ENCODE results near the gene CDS2.

CDS2 gene

DNA sequence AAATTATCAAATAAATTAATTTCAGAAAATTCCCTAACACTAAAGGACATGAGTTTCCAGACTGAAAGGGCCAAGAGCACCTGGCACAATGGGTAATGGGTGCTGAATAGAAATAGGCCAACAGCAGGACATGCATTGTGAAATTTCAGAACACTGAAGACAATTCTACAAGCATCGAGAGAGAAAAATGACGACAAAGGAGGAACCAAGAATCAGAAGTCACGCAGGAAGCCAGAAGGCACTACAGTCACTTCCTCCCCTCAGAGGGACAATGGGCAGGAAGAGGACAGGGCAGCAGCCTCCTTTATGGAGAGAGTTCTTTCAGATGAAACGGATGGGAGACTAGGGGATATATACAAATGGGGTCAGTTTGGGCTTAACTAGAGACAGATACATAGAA lies 36.6 kb upstream of the CDS2 start:
- Histone ChIP-seq H3K27ac (ENCODE audit: low read depth, low read length, poor library complexity, severe bottlenecking) (peak overlapping the region; percentile 3), H3K4me3 (ENCODE audit: low read depth, low read length, poor library complexity, severe bottlenecking) (no peak overlapping the region), H3K9me3 (ENCODE audit: low read length) (no peaks in the 10 kb centered on the region), H3K27me3 (ENCODE audit: insufficient read depth, low read length) (no peaks in the 10 kb centered on the region), H3K4me1 (ENCODE audit: insufficient read depth, low read length, severe bottlenecking) (peaks cover 20% of the 10 kb centered on the region), H3F3A (ENCODE audit: insufficient read depth, low read length) (no peaks in the 10 kb centered on the region), H3K9me2 (ENCODE audit: low read depth, low read length) (no peaks in the 10 kb centered on the region), H3K4me2 (ENCODE audit: low read length) (no peak overlapping the region), H3K79me2 (ENCODE audit: insufficient read depth, low read length) (no peaks in the 10 kb centered on the region), H3K36me3 (ENCODE audit: insufficient read depth, low read length) (no peaks in the 10 kb centered on the region), H3K9ac (ENCODE audit: low read length) (no peak overlapping the region), H4K20me1 (ENCODE audit: insufficient read depth, low read length) (no peaks in the 10 kb centered on the region), H2AFZ (ENCODE audit: low read length) (no peak overlapping the region)
- no peak for TF ChIP-seq EZH2 (IDR thresholded peaks at IDR 0.05; ENCODE audit: borderline replicate concordance, low read length)
- TF ChIP-seq, protein P1, sequence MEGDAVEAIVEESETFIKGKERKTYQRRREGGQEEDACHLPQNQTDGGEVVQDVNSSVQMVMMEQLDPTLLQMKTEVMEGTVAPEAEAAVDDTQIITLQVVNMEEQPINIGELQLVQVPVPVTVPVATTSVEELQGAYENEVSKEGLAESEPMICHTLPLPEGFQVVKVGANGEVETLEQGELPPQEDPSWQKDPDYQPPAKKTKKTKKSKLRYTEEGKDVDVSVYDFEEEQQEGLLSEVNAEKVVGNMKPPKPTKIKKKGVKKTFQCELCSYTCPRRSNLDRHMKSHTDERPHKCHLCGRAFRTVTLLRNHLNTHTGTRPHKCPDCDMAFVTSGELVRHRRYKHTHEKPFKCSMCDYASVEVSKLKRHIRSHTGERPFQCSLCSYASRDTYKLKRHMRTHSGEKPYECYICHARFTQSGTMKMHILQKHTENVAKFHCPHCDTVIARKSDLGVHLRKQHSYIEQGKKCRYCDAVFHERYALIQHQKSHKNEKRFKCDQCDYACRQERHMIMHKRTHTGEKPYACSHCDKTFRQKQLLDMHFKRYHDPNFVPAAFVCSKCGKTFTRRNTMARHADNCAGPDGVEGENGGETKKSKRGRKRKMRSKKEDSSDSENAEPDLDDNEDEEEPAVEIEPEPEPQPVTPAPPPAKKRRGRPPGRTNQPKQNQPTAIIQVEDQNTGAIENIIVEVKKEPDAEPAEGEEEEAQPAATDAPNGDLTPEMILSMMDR (IDR thresholded peaks at IDR 0.05; ENCODE audit: low read length): no peak

DNA sequence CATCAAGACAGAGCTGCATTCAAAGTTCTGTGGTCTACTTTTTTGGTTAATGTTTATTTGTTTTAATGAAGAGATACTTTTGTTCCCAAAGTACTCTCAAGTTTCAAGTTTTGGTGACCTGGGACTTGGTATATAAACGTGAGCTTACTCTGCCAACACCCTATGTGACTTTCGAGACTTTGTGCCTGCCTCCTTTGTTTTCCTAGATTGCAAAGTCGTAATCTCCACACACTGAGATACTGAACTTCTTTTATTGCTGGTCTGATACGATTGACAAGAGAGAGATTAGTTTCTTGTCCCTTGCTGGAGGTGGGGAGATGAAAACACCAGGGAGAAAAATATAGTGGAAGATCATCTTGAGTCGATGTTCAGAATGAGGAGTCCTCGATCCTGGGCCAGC lies 34.9 kb upstream of the CDS2 start:
- H3K4me3 ChIP-seq (ENCODE audit: low read depth, low read length, poor library complexity, severe bottlenecking): no peak overlapping the region
- peaks cover 11% of the 10 kb centered on the region; the same call in 1 of the 2 replicates for H3K36me3 ChIP-seq (ENCODE audit: insufficient read depth, low read length)
- TF ChIP-seq, protein P1 (IDR thresholded peaks at IDR 0.05; ENCODE audit: low read length): no peak
- no peak for TF ChIP-seq EZH2 (IDR thresholded peaks at IDR 0.05; ENCODE audit: borderline replicate concordance, low read length)
- H3K4me2 ChIP-seq (ENCODE audit: low read length): no peak overlapping the region
- H3K27ac ChIP-seq (ENCODE audit: low read depth, low read length, poor library complexity, severe bottlenecking): no peak overlapping the region
- no peak overlapping the region for H3K9ac ChIP-seq (ENCODE audit: low read length)
- H2AFZ ChIP-seq (ENCODE audit: low read length): no peak overlapping the region
- no peaks in the 10 kb centered on the region for H3K79me2 ChIP-seq (ENCODE audit: insufficient read depth, low read length)
- no peaks in the 10 kb centered on the region for H3K27me3 ChIP-seq (ENCODE audit: insufficient read depth, low read length)
- H3K9me3 ChIP-seq (ENCODE audit: low read length): no peaks in the 10 kb centered on the region
- H3K4me1 ChIP-seq (ENCODE audit: insufficient read depth, low read length, severe bottlenecking): peaks cover 13% of the 10 kb centered on the region
- no peaks in the 10 kb centered on the region for H3F3A ChIP-seq (ENCODE audit: insufficient read depth, low read length)
- no peaks in the 10 kb centered on the region for H4K20me1 ChIP-seq (ENCODE audit: insufficient read depth, low read length)
- H3K9me2 ChIP-seq (ENCODE audit: low read depth, low read length): no peaks in the 10 kb centered on the region

DNA sequence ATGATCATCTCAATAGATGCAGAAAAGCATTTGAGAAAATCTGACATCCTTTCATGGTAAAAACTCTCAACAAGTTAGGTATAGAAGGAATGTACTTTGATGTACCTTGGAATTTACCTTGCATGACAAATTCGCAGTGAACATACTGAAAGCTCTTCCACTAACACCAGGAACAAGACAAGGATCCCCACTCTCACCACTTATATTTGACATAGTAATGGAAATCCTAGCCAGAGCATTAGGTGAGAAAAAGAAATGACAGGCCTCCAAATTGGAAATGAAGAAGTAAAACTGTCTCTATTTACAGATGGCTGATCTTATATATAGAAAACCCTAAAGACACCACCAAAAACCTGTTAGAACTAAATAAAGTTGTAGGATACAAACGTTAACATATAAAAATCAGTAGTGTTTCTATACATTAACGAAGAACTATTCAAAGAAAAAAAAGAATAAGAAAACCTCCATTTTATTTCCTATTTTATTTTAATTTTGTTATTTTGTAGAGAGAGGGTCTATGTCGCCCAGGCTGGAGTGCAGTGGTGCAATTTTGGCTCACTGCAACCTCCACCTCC lies 34.0 kb upstream of the CDS2 start:
- Histone ChIP-seq H3K4me3 (ENCODE audit: low read depth, low read length, poor library complexity, severe bottlenecking) (no peak overlapping the region), H3K4me2 (ENCODE audit: low read length) (no peak overlapping the region), H2AFZ (ENCODE audit: low read length) (no peak overlapping the region), H3K9me2 (ENCODE audit: low read depth, low read length) (no peaks in the 10 kb centered on the region), H3K9ac (ENCODE audit: low read length) (no peak overlapping the region), H3K9me3 (ENCODE audit: low read length) (no peaks in the 10 kb centered on the region), H3F3A (ENCODE audit: insufficient read depth, low read length) (no peaks in the 10 kb centered on the region), H3K27me3 (ENCODE audit: insufficient read depth, low read length) (no peaks in the 10 kb centered on the region), H3K36me3 (ENCODE audit: insufficient read depth, low read length) (peaks cover 16% of the 10 kb centered on the region; the same call in 1 of the 2 replicates), H3K79me2 (ENCODE audit: insufficient read depth, low read length) (no peaks in the 10 kb centered on the region), H4K20me1 (ENCODE audit: insufficient read depth, low read length) (no peaks in the 10 kb centered on the region), H3K4me1 (ENCODE audit: insufficient read depth, low read length, severe bottlenecking) (peaks cover 13% of the 10 kb centered on the region), H3K27ac (ENCODE audit: low read depth, low read length, poor library complexity, severe bottlenecking) (peak overlapping the region; percentile 15)
- TF ChIP-seq, protein P1 (IDR thresholded peaks at IDR 0.05; ENCODE audit: low read length): no peak
- TF ChIP-seq EZH2 (IDR thresholded peaks at IDR 0.05; ENCODE audit: borderline replicate concordance, low read length): no peak

Data from OCI-LY1 (cell line).